Measurements from ENCODE around the gene TOR1AIP2. TPM values are rescaled to one million over a fixed set of nuclear protein-coding genes. Genes with fewer than 3 reads are reported as not detected.

Gene TOR1AIP2
- total RNA-seq, 2 experiments from 2014 or later = 71.6 to 72.7 TPM

GRCh38 chr1:179925302-179925701 lies 47.7 kb upstream of the TOR1AIP2 start:
- TF ChIP-seq CTCF (IDR thresholded peaks at IDR 0.05) = no peak
- intact Hi-C loops (cut with DNase I, micrococcal nuclease) = no loop called here
- H3K9me3 ChIP-seq (ENCODE audit: control insufficient read depth in 1 of 2, insufficient read depth in 1 of 2, low read length in 2 of 2) = no peaks in the 10 kb centered on the region
- H3K4me1 Mint-ChIP-seq (ENCODE audit: low read depth) = no peaks in the 10 kb centered on the region
- no peaks in the 10 kb centered on the region for H3K27me3 ChIP-seq (ENCODE audit: control insufficient read depth in 1 of 2, insufficient read depth in 2 of 2, low read length in 2 of 2)
- ChIA-PET POLR2A (interaction anchor here (0.8 kb wide), 1 partner anchor 42 kb away, joined by 4 read pairs; no protein-coding TSS in a partner anchor), CTCF (interaction anchor here (1.3 kb wide), 1 partner anchor 8 kb away, joined by 3 read pairs; no protein-coding TSS in a partner anchor)
- no peaks in the 10 kb centered on the region for H3K9me3 Mint-ChIP-seq
- no peak overlapping the region for H3K27ac Mint-ChIP-seq
- DNase-seq = no peak
- H3K36me3 Mint-ChIP-seq (ENCODE audit: low read depth) = peaks cover 16% of the 10 kb centered on the region
- no peak overlapping the region for H3K4me3 ChIP-seq (ENCODE audit: low read length)
- H3K27me3 Mint-ChIP-seq = no peaks in the 10 kb centered on the region
- H3K36me3 ChIP-seq (ENCODE audit: insufficient read depth, low read length) = peaks cover 5% of the 10 kb centered on the region
- ATAC-seq (ENCODE audit: poor library complexity) = no peak
- no peaks in the 10 kb centered on the region for H3K4me1 ChIP-seq (ENCODE audit: insufficient read depth, low read length)
- H3K27ac ChIP-seq (ENCODE audit: low read depth in 1 of 2, low read length in 2 of 2) = no peak overlapping the region
- H3K4me3 Mint-ChIP-seq = no peak overlapping the region

GRCh38 chr1:179924268-179924667 lies 46.7 kb upstream of the TOR1AIP2 start:
- ATAC-seq (ENCODE audit: poor library complexity) (no peak), DNase-seq (no peak)
- Histone ChIP-seq H3K9me3 (ENCODE audit: control insufficient read depth in 1 of 2, insufficient read depth in 1 of 2, low read length in 2 of 2) (no peaks in the 10 kb centered on the region), H3K27me3 (ENCODE audit: control insufficient read depth in 1 of 2, insufficient read depth in 2 of 2, low read length in 2 of 2) (no peaks in the 10 kb centered on the region), H3K27ac (ENCODE audit: low read depth in 1 of 2, low read length in 2 of 2) (no peak overlapping the region), H3K36me3 (ENCODE audit: insufficient read depth, low read length) (peaks cover 9% of the 10 kb centered on the region), H3K4me3 (ENCODE audit: low read length) (no peak overlapping the region), H3K4me1 (ENCODE audit: insufficient read depth, low read length) (no peaks in the 10 kb centered on the region)
- ChIA-PET CTCF (interaction anchor here (0.8 to 1.0 kb wide), 2 partner anchors 10 to 56 kb away, joined by 3 read pairs; no protein-coding TSS in a partner anchor), POLR2A (interaction anchor here (2.6 kb wide), 1 partner anchor 9 kb away, joined by 6 read pairs; no protein-coding TSS in a partner anchor)
- Mint-ChIP-seq H3K27ac (no peak overlapping the region), H3K27me3 (no peaks in the 10 kb centered on the region), H3K4me3 (no peak overlapping the region), H3K9me3 (no peaks in the 10 kb centered on the region), H3K36me3 (ENCODE audit: low read depth) (peaks cover 24% of the 10 kb centered on the region), H3K4me1 (ENCODE audit: low read depth) (no peaks in the 10 kb centered on the region)
- no peak for TF ChIP-seq CTCF (IDR thresholded peaks at IDR 0.05)
- intact Hi-C loops (cut with DNase I, micrococcal nuclease) = no loop called here

DNA sequence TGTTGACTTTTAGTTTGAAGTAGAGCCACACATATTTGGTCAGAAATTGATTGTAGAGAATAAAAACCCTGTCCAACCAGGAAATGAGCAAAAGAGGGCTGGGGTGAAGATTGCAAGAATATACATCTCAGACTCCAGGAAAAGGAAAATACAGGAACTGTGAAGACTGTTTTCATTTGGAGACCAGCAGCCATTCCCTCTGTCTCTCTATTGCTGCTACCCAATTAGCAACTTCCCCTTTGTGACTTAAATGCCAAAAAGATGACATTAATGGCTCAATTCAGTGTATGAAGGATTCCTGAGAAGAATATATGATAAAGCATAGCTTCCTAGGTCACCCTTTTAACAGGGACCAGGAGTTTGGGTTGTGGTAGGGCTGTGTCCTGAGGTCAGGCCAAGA lies 45.4 kb upstream of the TOR1AIP2 start:
- Mint-ChIP-seq H3K27me3 (no peaks in the 10 kb centered on the region), H3K27ac (peak overlapping the region; percentile 18), H3K9me3 (no peaks in the 10 kb centered on the region), H3K4me1 (ENCODE audit: low read depth) (peaks cover 7% of the 10 kb centered on the region), H3K36me3 (ENCODE audit: low read depth) (peaks cover 37% of the 10 kb centered on the region), H3K4me3 (no peak overlapping the region)
- no peak overlapping the region for H3K4me3 ChIP-seq (ENCODE audit: low read length)
- DNase-seq (no peak), ATAC-seq (ENCODE audit: poor library complexity) (no peak)
- H3K27me3 ChIP-seq (ENCODE audit: control insufficient read depth in 1 of 2, insufficient read depth in 2 of 2, low read length in 2 of 2) = no peaks in the 10 kb centered on the region
- ChIA-PET CTCF (no interaction called here), POLR2A (interaction anchor here (2.3 to 2.6 kb wide), 2 partner anchors 11 to 31 kb away, joined by 6 to 9 read pairs; no protein-coding TSS in a partner anchor)
- H3K36me3 ChIP-seq (ENCODE audit: insufficient read depth, low read length) = peaks cover 19% of the 10 kb centered on the region
- H3K4me1 ChIP-seq (ENCODE audit: insufficient read depth, low read length) = no peaks in the 10 kb centered on the region
- intact Hi-C loops (cut with DNase I, micrococcal nuclease) = no loop called here
- H3K9me3 ChIP-seq (ENCODE audit: control insufficient read depth in 1 of 2, insufficient read depth in 1 of 2, low read length in 2 of 2) = no peaks in the 10 kb centered on the region
- H3K27ac ChIP-seq (ENCODE audit: low read depth in 1 of 2, low read length in 2 of 2) = no peak overlapping the region
- no peak for TF ChIP-seq CTCF (IDR thresholded peaks at IDR 0.05)

All from CD4-positive, alpha-beta T cell (primary cell).